ENCODE measurements around the gene RIPOR2. TPM values are rescaled to one million over a fixed set of nuclear protein-coding genes. Genes with fewer than 3 reads are reported as not detected.

RIPOR2 gene
- total RNA-seq, 4 donors from 2014 or later = 3.7 to 112 (median 6.1) TPM

- Histone ChIP-seq H3K4me3 (no peak overlapping the region), H3K36me3 (no peaks in the 10 kb centered on the region), H3K27ac (no peak overlapping the region), H3K4me1 (no peaks in the 10 kb centered on the region), H3K9me3 (no peaks in the 10 kb centered on the region), H3K27me3 (no peaks in the 10 kb centered on the region)
- DNase-seq = no peak
- TF ChIP-seq CTCF (IDR thresholded peaks at IDR 0.05) (no peak), POLR2A (IDR thresholded peaks at IDR 0.05) (no peak)
Observed at GRCh38 chr6:24799541-24799915, 136.2 kb downstream of the RIPOR2 start.

- no peaks in the 10 kb centered on the region for H3K4me1 ChIP-seq
- no peaks in the 10 kb centered on the region for H3K36me3 ChIP-seq
- DNase-seq = no peak
- H3K27ac ChIP-seq = no peak within 1 kb of the TSS
- TF ChIP-seq POLR2A (IDR thresholded peaks at IDR 0.05) = no peak
- no peak for TF ChIP-seq CTCF (IDR thresholded peaks at IDR 0.05)
- no peaks in the 10 kb centered on the region for H3K9me3 ChIP-seq
- H3K4me3 ChIP-seq = no peak within 1 kb of the TSS
- H3K27me3 ChIP-seq = no peaks in the 10 kb centered on the region
Observed at GRCh38 chr6:24798740-24799540, 136.8 kb downstream of the RIPOR2 start, which contains the start of gene ARMH2. Gene ARMH2 (minus strand): TSS chr6:24798917. CDS start chr6:24798857, 60 bp downstream.

GRCh38 chr6:24797596-24798216, 138.1 kb downstream of the RIPOR2 start:
- DNase-seq = no peak
- Histone ChIP-seq H3K4me1 (no peaks in the 10 kb centered on the region), H3K36me3 (no peaks in the 10 kb centered on the region), H3K27ac (no peak overlapping the region), H3K4me3 (no peak overlapping the region), H3K27me3 (no peaks in the 10 kb centered on the region), H3K9me3 (no peaks in the 10 kb centered on the region)
- no peak for TF ChIP-seq POLR2A (IDR thresholded peaks at IDR 0.05)
- TF ChIP-seq CTCF (IDR thresholded peaks at IDR 0.05) = no peak

GRCh38 chr6:24796616-24797290, 139.0 kb downstream of the RIPOR2 start:
- TF ChIP-seq POLR2A (IDR thresholded peaks at IDR 0.05) (no peak), CTCF (IDR thresholded peaks at IDR 0.05) (no peak)
- Histone ChIP-seq H3K36me3 (no peaks in the 10 kb centered on the region), H3K4me1 (no peaks in the 10 kb centered on the region), H3K27me3 (no peaks in the 10 kb centered on the region), H3K4me3 (no peak overlapping the region), H3K9me3 (no peaks in the 10 kb centered on the region), H3K27ac (no peak overlapping the region)
- DNase-seq = no peak

- H3K27me3 ChIP-seq = no peaks in the 10 kb centered on the region
- no peak for DNase-seq
- no peaks in the 10 kb centered on the region for H3K9me3 ChIP-seq
- no peak overlapping the region for H3K27ac ChIP-seq
- H3K4me3 ChIP-seq = no peak overlapping the region
- TF ChIP-seq CTCF (IDR thresholded peaks at IDR 0.05) (no peak), POLR2A (IDR thresholded peaks at IDR 0.05) (no peak)
- H3K4me1 ChIP-seq = no peaks in the 10 kb centered on the region
- no peaks in the 10 kb centered on the region for H3K36me3 ChIP-seq
Observed at GRCh38 chr6:24795106-24795505, 140.7 kb downstream of the RIPOR2 start.

Measured in Peyer's patch (tissue), 4 donors.